Neural cell (in vitro differentiated cells): ENCODE measurements around the gene MEP1A.

Experiments
- CTCF ChIP-seq: fragments of 450-650 bp; IDR thresholded peaks from 2 replicates; pipeline ENCODE4 v1.5.1; 2014; ENCODE audit warnings: antibody characterized with exemption, mild to moderate bottlenecking, moderate library complexity; ENCODE audit not compliant: poor library complexity, severe bottlenecking
- EZH2 ChIP-seq: fragments of 200-600, 300-800 bp; shearing (Covaris generic), sonication (generic); IDR thresholded peaks from 2 replicates; pipeline ENCODE4 v1.6.1; 2014; ENCODE audit warnings: antibody characterized with exemption, low read length, borderline replicate concordance, mild to moderate bottlenecking; ENCODE audit not compliant: insufficient read depth, poor library complexity, severe bottlenecking
- MXI1 ChIP-seq: fragments of 450-650 bp; conservative IDR thresholded peaks from 2 replicates; pipeline ENCODE4 v1.6.1; 2014; ENCODE audit warnings: antibody characterized with exemption, mild to moderate bottlenecking; ENCODE audit not compliant: poor library complexity, severe bottlenecking
- POLR2AphosphoS5 ChIP-seq: IDR thresholded peaks from 2 replicates; pipeline ENCODE4 v1.6.1; 2012
- TAF1 ChIP-seq: IDR thresholded peaks from 2 replicates; pipeline ENCODE4 v1.6.1; 2012; ENCODE audit warnings: low read depth

- no peak for TF ChIP-seq MXI1
- TF ChIP-seq CTCF: no peak
- no peak for TF ChIP-seq EZH2
- TF ChIP-seq POLR2AphosphoS5: no peak
- no peak for TF ChIP-seq TAF1
Observed at GRCh38 chr6:46850792-46851191, 57.6 kb downstream of the MEP1A start.
